NCI-H2081 (cell line): ENCODE data around the gene KSR1.
"Not testable (repeated sequence)": the region's sequence is repeated elsewhere in the genome, so short reads cannot be mapped to it uniquely, and the experiment has no call there.

ENCODE experiments used
- DNase-seq, 2 experiments: peaks; one replicate each; lab custom pipeline; 2025; lab: John Stamatoyannopoulos, UW

Gene KSR1

GRCh38 chr17:27663936-27664605 lies 207.8 kb downstream of the KSR1 start:
- no peak for DNase-seq

DNA sequence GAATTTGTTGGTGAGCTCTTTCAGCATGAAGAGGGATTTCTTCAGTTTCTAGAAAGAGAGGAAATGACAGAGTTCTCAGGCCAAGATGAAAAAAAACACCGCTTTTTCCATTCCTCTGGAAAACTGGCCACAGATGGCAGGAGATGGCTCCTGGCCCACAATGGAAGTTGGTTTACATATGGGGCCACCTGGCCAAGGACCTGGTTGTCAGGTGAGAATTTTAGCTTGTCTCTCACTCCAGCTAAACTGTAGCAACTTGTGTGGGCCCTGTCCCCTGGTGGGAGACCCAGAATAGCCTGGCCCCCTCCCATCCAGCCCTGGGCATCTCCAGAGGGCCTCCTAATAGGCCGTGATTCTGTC lies 208.3 kb downstream of the KSR1 start:
- DNase-seq = no peak

- DNase-seq = no peak
These were observed 209.3 kb downstream of the KSR1 start for GRCh38 chr17:27665549-27665948.

GRCh38 chr17:27666270-27666669 lies 210.0 kb downstream of the KSR1 start:
- not testable (repeated sequence) for DNase-seq

- DNase-seq = no peak
These were observed 210.7 kb downstream of the KSR1 start for GRCh38 chr17:27666831-27667560.

DNA sequence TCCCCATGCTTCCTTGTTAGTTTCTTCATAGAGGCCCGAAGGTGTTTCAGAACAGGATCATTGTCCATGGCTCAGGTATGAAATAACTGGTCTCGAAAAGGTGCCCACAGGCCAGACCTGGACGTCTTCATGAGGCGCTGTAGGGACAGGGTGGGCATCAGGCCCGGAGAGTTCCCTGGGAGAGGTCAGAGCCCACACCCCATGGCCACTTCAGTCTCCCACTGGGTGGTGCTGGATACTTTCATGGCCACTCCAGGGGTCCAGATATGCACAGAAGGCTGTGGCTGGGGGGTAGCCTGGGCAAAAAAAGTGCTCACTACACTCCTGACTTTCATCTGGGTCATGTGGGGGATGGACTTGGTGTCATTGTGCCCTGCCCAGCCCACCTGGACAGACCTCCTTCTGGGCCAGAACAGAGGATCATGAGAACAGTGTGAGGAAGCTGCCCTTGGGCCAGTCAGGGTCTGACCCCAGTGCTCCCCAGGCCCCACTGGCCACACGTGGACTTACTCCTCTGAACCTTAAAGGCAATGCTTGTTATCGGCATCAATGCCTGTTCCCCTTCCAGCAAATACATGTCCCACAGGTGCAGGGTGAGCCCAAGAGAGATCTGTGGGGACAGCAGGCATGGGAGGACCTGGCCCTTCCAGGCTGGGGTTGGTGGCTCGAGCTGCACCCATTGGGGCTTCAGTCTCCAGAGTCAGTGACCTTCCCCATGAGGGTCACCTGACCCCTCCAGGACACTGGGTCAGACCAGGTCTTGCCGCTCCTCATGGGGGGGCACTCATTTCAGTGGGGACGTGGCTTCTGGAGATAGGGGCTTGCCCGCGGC lies 211.6 kb downstream of the KSR1 start:
- no peak for DNase-seq

DNA sequence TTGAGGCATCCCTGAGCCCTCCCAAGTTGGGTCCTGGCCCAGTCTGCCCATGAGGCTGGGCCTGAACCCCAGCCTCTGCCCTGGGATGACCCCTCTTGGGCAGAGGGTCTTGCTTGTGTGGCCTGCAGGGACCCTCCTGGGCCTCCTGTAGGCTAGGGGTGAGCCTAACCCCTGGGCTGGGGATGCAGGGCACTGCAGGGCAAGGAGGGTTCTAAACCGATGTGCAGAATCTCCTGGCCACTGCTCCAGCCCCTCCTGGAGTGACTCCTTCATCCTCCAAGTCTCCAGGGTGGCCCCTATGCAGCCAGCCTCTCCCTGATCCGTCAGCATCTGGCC lies 212.2 kb downstream of the KSR1 start:
- no peak for DNase-seq

- DNase-seq = no peak
These were observed 212.9 kb downstream of the KSR1 start for GRCh38 chr17:27669136-27669535.

- no peak for DNase-seq
These were observed 213.6 kb downstream of the KSR1 start for GRCh38 chr17:27669850-27670249.

DNA sequence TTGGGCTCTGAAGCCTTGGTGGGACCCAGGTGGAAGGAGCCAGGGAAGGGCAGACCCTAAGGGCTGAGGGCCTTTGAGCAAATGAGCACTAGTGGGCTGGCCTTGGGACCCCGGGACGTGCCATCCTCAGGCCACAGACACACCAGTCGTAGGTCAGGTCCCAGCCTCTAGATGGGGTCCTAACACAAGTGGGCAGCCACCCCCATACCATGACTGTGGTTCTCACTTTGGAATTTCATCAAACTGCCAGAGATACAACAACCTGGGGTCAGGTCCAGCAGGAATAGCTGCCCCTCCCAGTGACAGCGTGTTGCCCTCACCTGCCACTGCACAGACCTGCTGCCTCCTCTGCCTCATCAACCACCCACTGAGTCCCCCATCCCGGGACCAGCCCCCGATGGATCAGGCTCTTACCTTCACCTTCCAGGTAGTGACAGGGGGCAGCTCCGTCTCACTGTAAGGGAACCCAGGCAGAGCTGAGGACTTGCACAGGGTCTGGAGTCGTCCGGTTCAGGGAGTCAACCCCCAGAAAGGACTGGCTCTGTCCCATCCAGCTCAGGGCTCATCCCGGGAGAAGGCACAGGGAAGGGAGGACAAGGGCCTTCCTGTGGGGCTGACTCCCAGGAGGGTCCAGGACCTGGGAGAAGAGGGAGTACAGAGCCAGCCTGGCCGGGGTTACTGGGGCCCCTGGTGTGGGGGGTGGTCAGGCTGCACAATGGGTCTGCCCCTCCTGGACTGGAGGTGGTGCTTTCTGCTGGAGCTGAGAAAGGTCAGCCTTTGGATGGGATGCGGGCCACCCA lies 214.7 kb downstream of the KSR1 start:
- DNase-seq = no peak

DNA sequence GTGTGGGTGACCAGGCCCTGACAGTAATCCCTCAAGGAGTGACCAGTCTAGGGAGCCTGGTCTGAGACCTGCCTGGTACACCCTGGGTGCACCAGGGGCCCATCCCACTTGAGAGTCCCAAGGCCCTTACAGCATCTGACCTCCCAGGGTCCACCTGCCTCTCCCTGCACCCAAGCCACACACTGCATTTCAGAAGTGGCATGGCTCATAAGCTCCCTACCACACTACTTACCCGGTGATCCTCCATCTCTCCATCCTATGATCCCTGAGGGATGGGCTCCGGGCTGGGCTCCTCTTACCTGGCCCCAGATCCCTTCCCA lies 215.3 kb downstream of the KSR1 start:
- DNase-seq = no peak

- DNase-seq = not testable (repeated sequence)
These were observed 215.8 kb downstream of the KSR1 start for GRCh38 chr17:27671977-27672480.

- no peak for DNase-seq
These were observed 218.1 kb downstream of the KSR1 start for GRCh38 chr17:27674335-27674734.
